Measurements from ENCODE around the gene GLIS1.

The GLIS1 gene

GRCh38 chr1:53503433-53504217 is 235.3 kb downstream of the GLIS1 start:
- WGBS, 2 experiments (ENCODE audit: insufficient coverage in 2 of 2): 63 to 66% methylated on average over 22 to 23 of the region's 27 CpGs
- Histone ChIP-seq H3K9me3 (ENCODE audit: control insufficient read depth, low read length) (no peaks in the 10 kb centered on the region), H3K27ac (ENCODE audit: low read depth, low read length, severe bottlenecking) (no peak overlapping the region), H3K4me3 (ENCODE audit: extremely low read depth, insufficient read depth, low read length, poor library complexity, severe bottlenecking) (no peak overlapping the region), H3K36me3 (ENCODE audit: control insufficient read depth, insufficient read depth, low read length) (no peaks in the 10 kb centered on the region), H3K4me1 (ENCODE audit: control insufficient read depth, insufficient read depth, low read length, poor library complexity, severe bottlenecking) (peaks cover 5% of the 10 kb centered on the region)

- no peak overlapping the region for H3K4me3 ChIP-seq (ENCODE audit: extremely low read depth, insufficient read depth, low read length, poor library complexity, severe bottlenecking)
- H3K27ac ChIP-seq (ENCODE audit: low read depth, low read length, severe bottlenecking): no peak overlapping the region
- H3K36me3 ChIP-seq (ENCODE audit: control insufficient read depth, insufficient read depth, low read length): no peaks in the 10 kb centered on the region
- WGBS, 2 experiments (ENCODE audit: insufficient coverage in 2 of 2): 70 to 86% methylated on average over 5 to 7 of the region's 7 CpGs
- H3K9me3 ChIP-seq (ENCODE audit: control insufficient read depth, low read length): no peaks in the 10 kb centered on the region
- peaks cover 5% of the 10 kb centered on the region for H3K4me1 ChIP-seq (ENCODE audit: control insufficient read depth, insufficient read depth, low read length, poor library complexity, severe bottlenecking)
Observed at GRCh38 chr1:53502641-53503432, 236.1 kb downstream of the GLIS1 start.

GRCh38 chr1:53501065-53502005 is 237.6 kb downstream of the GLIS1 start:
- H3K27ac ChIP-seq (ENCODE audit: low read depth, low read length, severe bottlenecking): no peak overlapping the region
- WGBS, 2 experiments (ENCODE audit: insufficient coverage in 2 of 2): 73 to 79% methylated on average over 14 to 17 of the region's 21 CpGs
- H3K4me1 ChIP-seq (ENCODE audit: control insufficient read depth, insufficient read depth, low read length, poor library complexity, severe bottlenecking): peaks cover 5% of the 10 kb centered on the region
- H3K36me3 ChIP-seq (ENCODE audit: control insufficient read depth, insufficient read depth, low read length): no peaks in the 10 kb centered on the region
- H3K9me3 ChIP-seq (ENCODE audit: control insufficient read depth, low read length): no peaks in the 10 kb centered on the region
- H3K4me3 ChIP-seq (ENCODE audit: extremely low read depth, insufficient read depth, low read length, poor library complexity, severe bottlenecking): no peak overlapping the region

- Histone ChIP-seq H3K9me3 (ENCODE audit: control insufficient read depth, low read length) (no peaks in the 10 kb centered on the region), H3K4me1 (ENCODE audit: control insufficient read depth, insufficient read depth, low read length, poor library complexity, severe bottlenecking) (peaks cover 9% of the 10 kb centered on the region), H3K4me3 (ENCODE audit: extremely low read depth, insufficient read depth, low read length, poor library complexity, severe bottlenecking) (no peak overlapping the region), H3K27ac (ENCODE audit: low read depth, low read length, severe bottlenecking) (peak overlapping the region; percentile 3), H3K36me3 (ENCODE audit: control insufficient read depth, insufficient read depth, low read length) (no peaks in the 10 kb centered on the region)
- WGBS, 2 experiments (ENCODE audit: insufficient coverage in 2 of 2): 88 to 91% methylated on average over 32 to 34 of the region's 34 CpGs
Observed at GRCh38 chr1:53500204-53501064, 238.5 kb downstream of the GLIS1 start.

- 93 to 96% methylated on average over 16 to 17 of the region's 20 CpGs for WGBS, 2 experiments (ENCODE audit: insufficient coverage in 2 of 2)
- Histone ChIP-seq H3K27ac (ENCODE audit: low read depth, low read length, severe bottlenecking) (peak overlapping the region; percentile 3), H3K4me3 (ENCODE audit: extremely low read depth, insufficient read depth, low read length, poor library complexity, severe bottlenecking) (no peak overlapping the region), H3K4me1 (ENCODE audit: control insufficient read depth, insufficient read depth, low read length, poor library complexity, severe bottlenecking) (peaks cover 9% of the 10 kb centered on the region), H3K9me3 (ENCODE audit: control insufficient read depth, low read length) (no peaks in the 10 kb centered on the region), H3K36me3 (ENCODE audit: control insufficient read depth, insufficient read depth, low read length) (no peaks in the 10 kb centered on the region)
Observed at GRCh38 chr1:53499257-53500203, 239.4 kb downstream of the GLIS1 start.

GRCh38 chr1:53498555-53499131 is 240.3 kb downstream of the GLIS1 start:
- peaks cover 9% of the 10 kb centered on the region for H3K4me1 ChIP-seq (ENCODE audit: control insufficient read depth, insufficient read depth, low read length, poor library complexity, severe bottlenecking)
- H3K27ac ChIP-seq (ENCODE audit: low read depth, low read length, severe bottlenecking): no peak overlapping the region
- H3K9me3 ChIP-seq (ENCODE audit: control insufficient read depth, low read length): no peaks in the 10 kb centered on the region
- H3K4me3 ChIP-seq (ENCODE audit: extremely low read depth, insufficient read depth, low read length, poor library complexity, severe bottlenecking): no peak overlapping the region
- WGBS, 2 experiments (ENCODE audit: insufficient coverage in 2 of 2): 82 to 91% methylated on average over 9 of the region's 9 CpGs
- no peaks in the 10 kb centered on the region for H3K36me3 ChIP-seq (ENCODE audit: control insufficient read depth, insufficient read depth, low read length)

- Histone ChIP-seq H3K36me3 (ENCODE audit: control insufficient read depth, insufficient read depth, low read length) (no peaks in the 10 kb centered on the region), H3K9me3 (ENCODE audit: control insufficient read depth, low read length) (no peaks in the 10 kb centered on the region), H3K4me1 (ENCODE audit: control insufficient read depth, insufficient read depth, low read length, poor library complexity, severe bottlenecking) (peaks cover 3% of the 10 kb centered on the region), H3K27ac (ENCODE audit: low read depth, low read length, severe bottlenecking) (no peak overlapping the region), H3K4me3 (ENCODE audit: extremely low read depth, insufficient read depth, low read length, poor library complexity, severe bottlenecking) (no peak overlapping the region)
- 88 to 91% methylated on average over 4 to 8 of the region's 8 CpGs for WGBS, 2 experiments (ENCODE audit: insufficient coverage in 2 of 2)
Observed at GRCh38 chr1:53495633-53496345, 243.2 kb downstream of the GLIS1 start.

GRCh38 chr1:53490351-53490750 is 248.6 kb downstream of the GLIS1 start:
- no peak overlapping the region for H3K27ac ChIP-seq (ENCODE audit: low read depth, low read length, severe bottlenecking)
- WGBS, 2 experiments (ENCODE audit: insufficient coverage in 2 of 2): 80 to 86% methylated on average over 1 of the region's 3 CpGs
- no peaks in the 10 kb centered on the region for H3K9me3 ChIP-seq (ENCODE audit: control insufficient read depth, low read length)
- no peaks in the 10 kb centered on the region for H3K36me3 ChIP-seq (ENCODE audit: control insufficient read depth, insufficient read depth, low read length)
- no peaks in the 10 kb centered on the region for H3K4me1 ChIP-seq (ENCODE audit: control insufficient read depth, insufficient read depth, low read length, poor library complexity, severe bottlenecking)
- no peak overlapping the region for H3K4me3 ChIP-seq (ENCODE audit: extremely low read depth, insufficient read depth, low read length, poor library complexity, severe bottlenecking)
